ENCODE data around the gene PRR5. TPM values are rescaled to one million over a fixed set of nuclear protein-coding genes. Genes with fewer than 3 reads are reported as not detected.

Gene PRR5
- total and polyA plus RNA-seq, 2 experiments from 2014 or later = 15.3 to 31.4 TPM

DNA sequence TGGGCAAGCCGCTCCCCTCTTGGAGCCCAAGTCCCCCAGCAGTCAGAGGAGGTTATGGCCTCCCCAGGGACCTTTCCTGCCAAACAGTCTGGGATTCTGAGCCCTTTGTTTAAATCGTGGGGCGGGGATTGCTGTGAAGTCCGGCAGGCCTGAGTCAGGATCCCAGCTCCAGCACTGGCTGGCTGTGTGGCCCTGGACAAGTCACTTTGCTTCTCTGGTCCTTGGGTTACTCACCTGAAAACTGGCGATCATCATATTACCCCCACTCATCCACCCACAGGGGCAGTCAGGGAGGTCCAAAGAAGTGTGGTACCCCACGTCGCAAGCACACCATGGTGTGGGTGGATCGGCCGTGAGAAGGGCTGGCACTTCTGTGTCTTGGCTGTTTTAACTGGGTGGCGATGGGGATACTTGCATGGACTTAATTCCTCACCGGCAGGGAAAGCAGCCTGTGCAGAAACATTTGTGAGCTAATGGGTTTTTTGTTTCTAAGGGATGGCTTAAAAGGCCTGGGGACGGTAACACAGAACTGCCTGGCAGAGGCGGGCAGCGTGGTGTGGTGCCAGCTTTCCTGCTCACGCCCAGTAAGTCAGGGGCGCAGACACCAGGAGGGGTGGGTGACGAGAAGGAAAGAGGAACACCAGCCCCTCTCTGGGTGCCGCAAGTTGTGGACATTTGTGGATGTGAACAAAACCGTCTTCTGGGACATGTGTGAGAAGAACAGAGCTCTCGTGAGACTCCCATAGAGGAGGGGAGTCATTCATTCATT is 31.6 kb upstream of the PRR5 start:
- Histone ChIP-seq H3K4me3 (no peak overlapping the region), H3K9me2 (ENCODE audit: insufficient read depth) (no peaks in the 10 kb centered on the region), H3K4me1 (ENCODE audit: insufficient read depth) (peaks cover 6% of the 10 kb centered on the region; the same call in 1 of the 2 replicates), H4K20me1 (replicated peaks; ENCODE audit: insufficient read depth) (no peaks in the 10 kb centered on the region), H3K27me3 (ENCODE audit: insufficient read depth) (peaks cover 19% of the 10 kb centered on the region; the same call in 1 of the 2 replicates), H3K36me3 (ENCODE audit: insufficient read depth) (no peaks in the 10 kb centered on the region), H3F3A (replicated peaks; ENCODE audit: low read depth) (peaks cover 13% of the 10 kb centered on the region), H3K79me2 (replicated peaks; ENCODE audit: insufficient read depth) (no peaks in the 10 kb centered on the region), H3K27ac (ENCODE audit: low read depth) (no peak overlapping the region), H2AFZ (no peak overlapping the region), H3K4me2 (no peak overlapping the region)
- peaks cover 5% of the 10 kb centered on the region; the same call in 1 of the 3 replicates for H3K4me1 Mint-ChIP-seq
- H3K27me3 Mint-ChIP-seq (ENCODE audit: insufficient read depth, low read depth, poor library complexity) = peaks cover 15% of the 10 kb centered on the region
- DNase-seq (ENCODE audit: low spot score) (no peak), ATAC-seq (no peak)
- H3K4me3 Mint-ChIP-seq = no peak overlapping the region; the same call in 2 of the 3 replicates
- H3K27ac Mint-ChIP-seq = no peak overlapping the region
- TF ChIP-seq JUNB (IDR thresholded peaks at IDR 0.05; ENCODE audit: unreplicated experiment) (no peak), ETS1 (IDR thresholded peaks at IDR 0.05) (no peak), EZH2phosphoT487 (IDR thresholded peaks at IDR 0.05; ENCODE audit: unreplicated experiment) (no peak), STAT1 (IDR thresholded peaks at IDR 0.05; ENCODE audit: unreplicated experiment) (no peak), POLR2AphosphoS5 (IDR thresholded peaks at IDR 0.05; ENCODE audit: low read depth) (no peak)
- no peaks in the 10 kb centered on the region for H3K9me3 Mint-ChIP-seq
- no peaks in the 10 kb centered on the region for H3K36me3 Mint-ChIP-seq (ENCODE audit: low read depth)

- Histone ChIP-seq H4K20me1 (replicated peaks; ENCODE audit: insufficient read depth) (no peaks in the 10 kb centered on the region), H3K9me2 (ENCODE audit: insufficient read depth) (no peaks in the 10 kb centered on the region), H3F3A (replicated peaks; ENCODE audit: low read depth) (peaks cover 10% of the 10 kb centered on the region; the same call in 1 of the 2 replicates), H3K4me1 (ENCODE audit: insufficient read depth) (peaks cover 6% of the 10 kb centered on the region; the same call in 1 of the 2 replicates), H3K36me3 (ENCODE audit: insufficient read depth) (no peaks in the 10 kb centered on the region), H2AFZ (no peak overlapping the region), H3K27ac (ENCODE audit: low read depth) (no peak overlapping the region), H3K4me3 (no peak overlapping the region), H3K27me3 (ENCODE audit: insufficient read depth) (peaks cover 14% of the 10 kb centered on the region; the same call in 1 of the 2 replicates), H3K79me2 (replicated peaks; ENCODE audit: insufficient read depth) (no peaks in the 10 kb centered on the region), H3K4me2 (no peak overlapping the region)
- no peak overlapping the region for H3K4me3 Mint-ChIP-seq
- H3K27ac Mint-ChIP-seq = no peak overlapping the region
- DNase-seq (ENCODE audit: low spot score) (no peak), ATAC-seq (no peak)
- H3K27me3 Mint-ChIP-seq (ENCODE audit: insufficient read depth, low read depth, poor library complexity) = peaks cover 18% of the 10 kb centered on the region
- H3K4me1 Mint-ChIP-seq = peaks cover 11% of the 10 kb centered on the region; the same call in 2 of the 3 replicates
- no peaks in the 10 kb centered on the region for H3K36me3 Mint-ChIP-seq (ENCODE audit: low read depth)
- H3K9me3 Mint-ChIP-seq = no peaks in the 10 kb centered on the region
- TF ChIP-seq REST (IDR thresholded peaks at IDR 0.05; ENCODE audit: unreplicated experiment) (no peak), ZNF114 (CRISPR knock-in tag; IDR thresholded peaks at IDR 0.05) (no peak), ETS1 (IDR thresholded peaks at IDR 0.05) (no peak), NANOG (IDR thresholded peaks at IDR 0.05; ENCODE audit: borderline replicate concordance) (no peak)
- TF ChIP-seq, protein P1, sequence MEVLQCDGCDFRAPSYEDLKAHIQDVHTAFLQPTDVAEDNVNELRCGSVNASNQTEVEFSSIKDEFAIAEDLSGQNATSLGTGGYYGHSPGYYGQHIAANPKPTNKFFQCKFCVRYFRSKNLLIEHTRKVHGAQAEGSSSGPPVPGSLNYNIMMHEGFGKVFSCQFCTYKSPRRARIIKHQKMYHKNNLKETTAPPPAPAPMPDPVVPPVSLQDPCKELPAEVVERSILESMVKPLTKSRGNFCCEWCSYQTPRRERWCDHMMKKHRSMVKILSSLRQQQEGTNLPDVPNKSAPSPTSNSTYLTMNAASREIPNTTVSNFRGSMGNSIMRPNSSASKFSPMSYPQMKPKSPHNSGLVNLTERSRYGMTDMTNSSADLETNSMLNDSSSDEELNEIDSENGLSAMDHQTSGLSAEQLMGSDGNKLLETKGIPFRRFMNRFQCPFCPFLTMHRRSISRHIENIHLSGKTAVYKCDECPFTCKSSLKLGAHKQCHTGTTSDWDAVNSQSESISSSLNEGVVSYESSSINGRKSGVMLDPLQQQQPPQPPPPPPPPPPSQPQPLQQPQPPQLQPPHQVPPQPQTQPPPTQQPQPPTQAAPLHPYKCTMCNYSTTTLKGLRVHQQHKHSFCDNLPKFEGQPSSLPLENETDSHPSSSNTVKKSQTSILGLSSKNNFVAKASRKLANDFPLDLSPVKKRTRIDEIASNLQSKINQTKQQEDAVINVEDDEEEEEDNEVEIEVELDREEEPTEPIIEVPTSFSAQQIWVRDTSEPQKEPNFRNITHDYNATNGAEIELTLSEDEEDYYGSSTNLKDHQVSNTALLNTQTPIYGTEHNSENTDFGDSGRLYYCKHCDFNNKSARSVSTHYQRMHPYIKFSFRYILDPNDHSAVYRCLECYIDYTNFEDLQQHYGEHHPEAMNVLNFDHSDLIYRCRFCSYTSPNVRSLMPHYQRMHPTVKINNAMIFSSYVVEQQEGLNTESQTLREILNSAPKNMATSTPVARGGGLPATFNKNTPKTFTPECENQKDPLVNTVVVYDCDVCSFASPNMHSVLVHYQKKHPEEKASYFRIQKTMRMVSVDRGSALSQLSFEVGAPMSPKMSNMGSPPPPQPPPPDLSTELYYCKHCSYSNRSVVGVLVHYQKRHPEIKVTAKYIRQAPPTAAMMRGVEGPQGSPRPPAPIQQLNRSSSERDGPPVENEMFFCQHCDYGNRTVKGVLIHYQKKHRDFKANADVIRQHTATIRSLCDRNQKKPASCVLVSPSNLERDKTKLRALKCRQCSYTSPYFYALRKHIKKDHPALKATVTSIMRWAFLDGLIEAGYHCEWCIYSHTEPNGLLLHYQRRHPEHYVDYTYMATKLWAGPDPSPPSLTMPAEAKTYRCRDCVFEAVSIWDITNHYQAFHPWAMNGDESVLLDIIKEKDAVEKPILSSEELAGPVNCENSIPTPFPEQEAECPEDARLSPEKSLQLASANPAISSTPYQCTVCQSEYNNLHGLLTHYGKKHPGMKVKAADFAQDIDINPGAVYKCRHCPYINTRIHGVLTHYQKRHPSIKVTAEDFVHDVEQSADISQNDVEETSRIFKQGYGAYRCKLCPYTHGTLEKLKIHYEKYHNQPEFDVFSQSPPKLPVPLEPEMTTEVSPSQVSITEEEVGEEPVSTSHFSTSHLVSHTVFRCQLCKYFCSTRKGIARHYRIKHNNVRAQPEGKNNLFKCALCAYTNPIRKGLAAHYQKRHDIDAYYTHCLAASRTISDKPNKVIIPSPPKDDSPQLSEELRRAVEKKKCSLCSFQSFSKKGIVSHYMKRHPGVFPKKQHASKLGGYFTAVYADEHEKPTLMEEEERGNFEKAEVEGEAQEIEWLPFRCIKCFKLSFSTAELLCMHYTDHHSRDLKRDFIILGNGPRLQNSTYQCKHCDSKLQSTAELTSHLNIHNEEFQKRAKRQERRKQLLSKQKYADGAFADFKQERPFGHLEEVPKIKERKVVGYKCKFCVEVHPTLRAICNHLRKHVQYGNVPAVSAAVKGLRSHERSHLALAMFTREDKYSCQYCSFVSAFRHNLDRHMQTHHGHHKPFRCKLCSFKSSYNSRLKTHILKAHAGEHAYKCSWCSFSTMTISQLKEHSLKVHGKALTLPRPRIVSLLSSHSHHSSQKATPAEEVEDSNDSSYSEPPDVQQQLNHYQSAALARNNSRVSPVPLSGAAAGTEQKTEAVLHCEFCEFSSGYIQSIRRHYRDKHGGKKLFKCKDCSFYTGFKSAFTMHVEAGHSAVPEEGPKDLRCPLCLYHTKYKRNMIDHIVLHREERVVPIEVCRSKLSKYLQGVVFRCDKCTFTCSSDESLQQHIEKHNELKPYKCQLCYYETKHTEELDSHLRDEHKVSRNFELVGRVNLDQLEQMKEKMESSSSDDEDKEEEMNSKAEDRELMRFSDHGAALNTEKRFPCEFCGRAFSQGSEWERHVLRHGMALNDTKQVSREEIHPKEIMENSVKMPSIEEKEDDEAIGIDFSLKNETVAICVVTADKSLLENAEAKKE (CRISPR knock-in tag; IDR thresholded peaks at IDR 0.05) = no peak
Observed at GRCh38 chr22:44671742-44672141, 30.3 kb upstream of the PRR5 start.

Data from GM23338 (cell line).